ENCODE measurements around the gene ZXDC. TPM values are rescaled to one million over a fixed set of nuclear protein-coding genes. Genes with fewer than 3 reads are reported as not detected.

ZXDC gene
- total RNA-seq, 2 donors from 2014 or later: 53.5 to 55.0 TPM

- no peak for TF ChIP-seq CTCF (IDR thresholded peaks at IDR 0.05)
- Histone ChIP-seq H3K27ac (peak overlapping the region; percentile 26 to 54), H3K9me3 (no peaks in the 10 kb centered on the region), H3K27me3 (replicated peaks; ENCODE audit: insufficient read depth) (no peaks in the 10 kb centered on the region), H3K36me3 (peaks cover 22% of the 10 kb centered on the region), H3K4me1 (ENCODE audit: control insufficient read depth in 1 of 2, low read depth in 2 of 2) (peaks cover 35 to 42% of the 10 kb centered on the region in 2 donors), H3K4me3 (peak overlapping the region; percentile 87)
- DNase-seq (ENCODE audit: low spot score): no peak
- no peak for ATAC-seq (ENCODE audit: insufficient number of reproducible peaks, low FRiP score, low read depth)
Observed at GRCh38 chr3:126473292-126474168, 2.2 kb downstream of the ZXDC start.

DNA sequence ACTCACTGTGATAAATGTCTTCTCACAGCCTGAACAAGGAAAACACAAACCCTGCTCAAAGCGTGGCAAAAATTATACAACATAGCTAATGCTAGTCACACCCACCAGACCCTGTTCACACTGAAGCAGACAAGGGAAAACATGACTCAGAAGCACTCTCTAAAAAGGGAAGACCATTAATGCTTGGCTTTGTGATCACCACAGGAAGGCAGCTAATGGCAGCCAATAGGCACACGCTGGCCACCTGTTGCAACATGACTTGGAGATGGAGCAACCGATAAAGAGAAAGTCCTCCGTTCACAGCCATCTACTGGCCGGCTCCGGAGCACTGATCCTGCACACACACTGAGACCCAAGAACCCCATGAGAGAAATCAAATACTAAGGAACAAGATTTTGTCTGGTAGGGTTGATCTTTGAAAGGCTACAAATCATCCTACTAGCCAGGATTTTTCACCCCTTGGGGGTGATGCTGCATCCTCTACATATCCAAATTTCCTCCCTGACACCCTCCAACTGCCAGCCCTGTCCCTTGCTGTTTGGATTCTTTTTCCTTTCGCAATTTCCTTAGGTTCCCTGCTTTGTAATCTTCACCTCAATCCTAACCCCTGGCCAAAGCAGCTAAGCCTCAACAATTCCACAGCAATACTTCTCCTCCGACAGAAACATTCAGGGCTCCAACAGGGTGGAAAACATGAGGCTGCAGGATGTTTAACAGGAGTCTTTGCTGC lies 3.2 kb downstream of the ZXDC start:
- Histone ChIP-seq H3K4me3 (peak overlapping the region; percentile 87), H3K4me1 (ENCODE audit: control insufficient read depth in 1 of 2, low read depth in 2 of 2) (peaks cover 35 to 42% of the 10 kb centered on the region in 2 donors)

GRCh38 chr3:126469479-126469878 lies 6.2 kb downstream of the ZXDC start:
- no peak for DNase-seq (ENCODE audit: low spot score)
- Histone ChIP-seq H3K27me3 (replicated peaks; ENCODE audit: insufficient read depth) (no peaks in the 10 kb centered on the region), H3K9me3 (no peaks in the 10 kb centered on the region), H3K4me1 (ENCODE audit: control insufficient read depth in 1 of 2, low read depth in 2 of 2) (peaks cover 28 to 33% of the 10 kb centered on the region in 2 donors), H3K36me3 (peaks cover 62% of the 10 kb centered on the region), H3K27ac (no peak overlapping the region), H3K4me3 (no peak overlapping the region)
- TF ChIP-seq CTCF (IDR thresholded peaks at IDR 0.05): no peak
- no peak for ATAC-seq (ENCODE audit: insufficient number of reproducible peaks, low FRiP score, low read depth)

More for the DNA sequence above, 3.2 kb downstream of the ZXDC start:
- Histone ChIP-seq H3K27ac (peak overlapping the region; percentile 26 to 54), H3K9me3 (no peaks in the 10 kb centered on the region), H3K36me3 (peaks cover 33% of the 10 kb centered on the region), H3K27me3 (replicated peaks; ENCODE audit: insufficient read depth) (no peaks in the 10 kb centered on the region)
- DNase-seq (ENCODE audit: low spot score) (peak; percentile 68), ATAC-seq (ENCODE audit: insufficient number of reproducible peaks, low FRiP score, low read depth) (peak; percentile 83)
- no peak for TF ChIP-seq CTCF (IDR thresholded peaks at IDR 0.05)

DNA sequence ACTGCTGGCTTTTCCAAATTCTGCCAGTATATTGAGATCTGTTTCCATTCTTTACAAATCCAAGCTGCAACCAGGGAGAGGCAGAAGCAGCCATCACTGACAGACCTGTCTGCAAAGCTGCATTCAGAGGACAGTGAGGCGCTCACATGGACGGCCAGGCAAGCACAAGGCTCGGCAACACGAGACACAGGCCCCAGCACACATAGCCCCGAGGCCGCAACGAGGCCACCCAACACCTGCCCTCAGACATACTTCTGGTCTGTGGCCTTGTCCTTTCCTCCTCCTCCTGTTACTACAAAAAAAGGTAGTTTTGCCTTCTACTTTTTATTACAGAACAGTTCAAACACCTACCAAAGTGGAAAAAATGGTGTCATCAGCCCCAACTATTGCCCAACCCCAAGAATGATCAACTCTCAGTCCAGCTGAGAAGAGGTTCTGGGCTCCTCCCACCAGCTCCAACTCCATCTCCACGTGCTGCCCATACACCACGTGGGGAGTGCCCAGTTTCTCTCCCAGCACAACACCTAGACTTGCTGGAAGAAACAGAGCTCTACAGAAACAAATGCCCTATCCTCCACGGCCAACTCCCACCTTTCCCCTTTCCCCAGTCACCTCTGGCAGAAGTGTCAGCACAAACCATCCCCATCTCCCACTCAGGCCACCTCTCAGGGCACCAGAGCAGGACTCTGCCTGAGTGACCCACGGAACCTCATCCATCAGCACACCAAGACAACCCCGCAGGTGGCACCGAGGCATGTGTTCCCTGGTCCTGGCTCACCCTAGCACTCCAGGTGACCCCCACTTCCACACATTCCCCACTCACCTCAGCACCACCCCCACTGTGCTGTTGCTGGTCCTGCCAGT lies 7.4 kb downstream of the ZXDC start:
- ATAC-seq (ENCODE audit: insufficient number of reproducible peaks, low FRiP score, low read depth) (no peak), DNase-seq (ENCODE audit: low spot score) (no peak)
- no peak for TF ChIP-seq CTCF (IDR thresholded peaks at IDR 0.05)
- no peak overlapping the region for H3K27ac ChIP-seq
- H3K4me1 ChIP-seq (ENCODE audit: control insufficient read depth in 1 of 2, low read depth in 2 of 2): peaks cover 15 to 21% of the 10 kb centered on the region in 2 donors
- H3K4me3 ChIP-seq: no peak overlapping the region
- no peaks in the 10 kb centered on the region for H3K27me3 ChIP-seq (replicated peaks; ENCODE audit: insufficient read depth)
- H3K36me3 ChIP-seq: peaks cover 69% of the 10 kb centered on the region
- H3K9me3 ChIP-seq: no peaks in the 10 kb centered on the region

All from thoracic aorta (tissue), 2 donors.